HFF-Myc (cell line): ENCODE data around the gene PRKG1.
"Not testable (repeated sequence)": the region's sequence is repeated elsewhere in the genome, so short reads cannot be mapped to it uniquely, and the experiment has no call there.

Experiments used
- DNase-seq: peaks from one replicate; pipeline ENCODE4 v3.0.0-alpha.2; 2011; ENCODE audit warnings: low read depth; ENCODE audit errors: extremely low read depth
- H3K4me3 ChIP-seq: replicated peaks from 2 replicates; pipeline ENCODE4 v1.5.1; 2011; ENCODE audit warnings: low read depth, mild to moderate bottlenecking, control low read depth, low read length
- TF ChIP-seq, protein P1 (sequence below): IDR thresholded peaks from 2 replicates; pipeline ENCODE4 v1.5.1; 2012; ENCODE audit warnings: mild to moderate bottlenecking, low read depth, low read length, control low read depth; ENCODE audit errors: missing control alignments

Gene PRKG1

DNA sequence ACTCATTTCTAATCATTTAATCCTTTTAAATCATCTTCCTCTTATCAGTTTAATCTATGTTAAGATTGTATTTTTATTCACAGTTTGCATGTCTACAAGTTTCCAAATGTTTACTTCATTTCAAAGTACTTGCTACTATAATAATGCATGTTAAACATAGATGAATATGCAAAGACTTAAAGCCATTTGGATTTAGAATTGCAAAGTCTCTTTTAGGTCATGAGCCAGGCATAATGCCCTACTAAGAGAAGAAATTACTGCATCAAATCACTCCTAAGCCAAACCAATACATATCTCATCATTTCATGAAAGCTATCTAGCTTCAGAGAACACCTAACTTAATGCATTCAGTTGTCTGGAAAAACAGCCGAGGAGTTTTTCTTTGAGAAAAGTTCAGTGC lies 266.1 kb downstream of the PRKG1 start:
- H3K4me3 ChIP-seq, result no peak overlapping the region
- DNase-seq, result no peak
- TF ChIP-seq, protein P1, sequence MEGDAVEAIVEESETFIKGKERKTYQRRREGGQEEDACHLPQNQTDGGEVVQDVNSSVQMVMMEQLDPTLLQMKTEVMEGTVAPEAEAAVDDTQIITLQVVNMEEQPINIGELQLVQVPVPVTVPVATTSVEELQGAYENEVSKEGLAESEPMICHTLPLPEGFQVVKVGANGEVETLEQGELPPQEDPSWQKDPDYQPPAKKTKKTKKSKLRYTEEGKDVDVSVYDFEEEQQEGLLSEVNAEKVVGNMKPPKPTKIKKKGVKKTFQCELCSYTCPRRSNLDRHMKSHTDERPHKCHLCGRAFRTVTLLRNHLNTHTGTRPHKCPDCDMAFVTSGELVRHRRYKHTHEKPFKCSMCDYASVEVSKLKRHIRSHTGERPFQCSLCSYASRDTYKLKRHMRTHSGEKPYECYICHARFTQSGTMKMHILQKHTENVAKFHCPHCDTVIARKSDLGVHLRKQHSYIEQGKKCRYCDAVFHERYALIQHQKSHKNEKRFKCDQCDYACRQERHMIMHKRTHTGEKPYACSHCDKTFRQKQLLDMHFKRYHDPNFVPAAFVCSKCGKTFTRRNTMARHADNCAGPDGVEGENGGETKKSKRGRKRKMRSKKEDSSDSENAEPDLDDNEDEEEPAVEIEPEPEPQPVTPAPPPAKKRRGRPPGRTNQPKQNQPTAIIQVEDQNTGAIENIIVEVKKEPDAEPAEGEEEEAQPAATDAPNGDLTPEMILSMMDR, result no peak

- TF ChIP-seq, protein P1, result no peak
- no peak overlapping the region for H3K4me3 ChIP-seq
- DNase-seq, result no peak
Observed at GRCh38 chr10:51340845-51341610, 266.7 kb downstream of the PRKG1 start.

GRCh38 chr10:51341745-51342144 lies 267.5 kb downstream of the PRKG1 start:
- not testable (repeated sequence) for DNase-seq, H3K4me3 ChIP-seq

DNA sequence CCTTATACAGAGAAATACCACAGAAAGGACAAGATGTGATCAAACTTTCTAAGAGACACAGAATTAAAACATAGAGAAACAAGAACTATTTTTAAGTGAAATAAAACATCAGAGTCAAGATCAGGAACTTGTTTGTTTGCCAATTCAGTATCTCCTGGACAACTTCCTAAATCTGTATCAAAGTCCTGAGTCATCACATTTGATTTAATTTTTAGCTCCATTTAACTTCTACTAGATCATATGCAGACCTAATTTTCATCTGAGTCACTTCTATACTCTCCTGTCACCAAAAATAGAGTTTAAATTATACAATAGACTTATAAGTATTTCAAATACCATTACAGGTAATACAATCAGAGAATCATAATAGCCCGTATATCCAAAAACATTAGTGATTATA lies 268.1 kb downstream of the PRKG1 start:
- TF ChIP-seq, protein P1, result no peak
- H3K4me3 ChIP-seq, result no peak overlapping the region
- DNase-seq, result no peak

DNA sequence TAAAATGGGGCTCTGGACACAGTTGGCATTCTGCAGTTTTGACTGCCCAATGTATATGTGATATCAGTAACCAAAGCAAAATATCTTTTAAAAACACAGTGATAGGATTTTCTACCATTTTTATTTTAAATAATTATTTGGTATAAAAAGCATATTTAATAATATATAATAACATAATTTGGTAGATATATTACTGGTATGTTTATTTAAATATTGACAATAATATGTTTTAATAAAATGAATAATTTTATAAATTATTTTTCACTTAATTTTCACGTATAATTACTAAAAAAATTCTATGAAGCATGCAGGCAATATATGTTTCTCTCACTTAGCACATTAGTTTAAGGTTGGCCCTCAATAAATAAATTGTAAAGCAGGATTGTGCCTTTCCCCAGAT lies 269.1 kb downstream of the PRKG1 start:
- no peak overlapping the region for H3K4me3 ChIP-seq
- no peak for DNase-seq
- TF ChIP-seq, protein P1, result no peak

GRCh38 chr10:51344371-51344770 lies 270.1 kb downstream of the PRKG1 start:
- DNase-seq, result no peak
- no peak overlapping the region for H3K4me3 ChIP-seq
- TF ChIP-seq, protein P1, result no peak

DNA sequence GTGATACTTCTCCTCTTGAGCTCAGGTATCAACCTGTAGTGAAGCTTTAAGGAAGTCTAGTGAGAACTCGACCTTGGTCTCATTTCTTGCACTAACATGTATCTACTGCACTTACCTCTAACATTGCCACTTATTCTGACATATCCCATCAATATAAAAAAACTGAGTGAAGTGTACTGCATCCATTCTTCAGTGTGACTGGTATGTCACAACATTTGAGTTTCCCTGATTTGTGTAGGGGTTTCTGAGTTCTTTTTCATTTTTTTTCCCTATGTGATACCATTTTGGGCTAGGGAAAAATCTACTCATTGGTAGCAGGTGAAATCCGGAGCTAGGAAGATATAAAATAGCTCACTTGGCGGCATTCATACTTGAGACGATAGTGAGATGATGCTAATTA lies 274.3 kb downstream of the PRKG1 start:
- TF ChIP-seq, protein P1, result no peak
- DNase-seq, result no peak
- no peak overlapping the region for H3K4me3 ChIP-seq
